GM06990 (cell line): Measurements from ENCODE around the gene AMTN.
A peak's percentile ranks its signal among the peaks of the same experiment; 100 is the strongest.

Experiments
- DNase-seq: peaks from one replicate; pipeline ENCODE4 v3.0.0-alpha.2; 2011; ENCODE audit not compliant: insufficient read length; ENCODE audit errors: extremely low read depth
- H3K27me3 ChIP-seq: replicated peaks from 2 replicates; pipeline ENCODE4 v1.6.0; 2011; ENCODE audit warnings: low read length; ENCODE audit not compliant: control insufficient read depth, insufficient read depth
- H3K36me3 ChIP-seq: 2 replicates; pipeline ENCODE4 v1.5.1; 2011; ENCODE audit warnings: low read length; ENCODE audit not compliant: control insufficient read depth, insufficient read depth
- H3K4me3 ChIP-seq: replicated peaks from 2 replicates; pipeline ENCODE4 v1.5.1; 2011; ENCODE audit warnings: low read depth, mild to moderate bottlenecking, control low read depth, low read length
- CTCF ChIP-seq: IDR thresholded peaks from 2 replicates; pipeline ENCODE4 v1.5.1; 2011; ENCODE audit warnings: low read length, control low read depth, mild to moderate bottlenecking, inconsistent platforms; ENCODE audit not compliant: insufficient read depth, poor library complexity, severe bottlenecking

The AMTN gene

DNA sequence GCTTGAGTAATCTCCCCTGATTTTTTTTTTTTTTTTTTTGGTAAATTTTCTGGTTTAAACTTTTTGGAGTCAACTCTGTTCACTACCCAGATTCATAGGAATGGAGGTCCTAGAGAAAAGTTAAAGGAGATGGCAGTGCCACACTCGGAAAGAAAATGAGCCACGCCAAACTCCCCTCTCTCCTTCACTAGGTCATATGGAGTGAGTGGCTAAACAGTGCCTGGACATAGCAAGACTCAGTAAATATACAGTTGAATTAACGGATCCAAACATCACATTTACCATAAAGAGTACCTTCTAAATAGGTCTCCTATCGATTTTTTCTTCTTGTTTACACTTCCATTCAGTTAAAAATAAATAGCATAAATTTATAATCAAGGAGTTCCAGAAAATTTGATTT, 13.6 kb upstream of the AMTN start:
- Histone ChIP-seq H3K4me3 (no peak overlapping the region), H3K36me3 (no peaks in the 10 kb centered on the region), H3K27me3 (no peaks in the 10 kb centered on the region)
- no peak for TF ChIP-seq CTCF
- no peak for DNase-seq

DNA sequence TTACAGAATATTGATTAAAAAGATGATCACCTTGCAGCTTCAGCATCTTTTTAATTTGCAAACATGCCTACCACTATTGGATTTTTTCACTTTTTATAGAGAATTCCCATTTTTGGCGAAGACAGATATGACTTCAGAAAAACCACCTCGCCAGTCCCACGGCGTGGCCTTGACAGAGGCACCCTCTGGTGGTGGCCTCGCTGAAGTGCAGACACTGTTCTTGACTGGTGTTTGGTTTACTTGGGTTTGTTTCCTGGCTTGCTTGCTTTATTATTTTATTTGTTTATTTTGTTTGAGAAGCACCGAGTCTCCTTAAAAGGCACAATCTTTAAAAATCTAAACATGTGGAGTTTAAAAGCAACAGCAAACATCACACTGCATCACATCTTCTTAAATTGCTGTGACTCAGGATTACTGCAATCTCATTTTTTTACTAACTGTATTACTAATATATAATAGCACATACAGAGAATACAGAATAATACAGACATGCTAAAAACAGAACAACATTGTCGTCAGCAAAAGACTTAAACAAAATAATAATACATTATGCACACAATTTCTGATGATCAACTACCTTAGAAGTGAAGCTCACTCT, 13.1 kb upstream of the AMTN start:
- no peaks in the 10 kb centered on the region for H3K27me3 ChIP-seq
- no peak overlapping the region for H3K4me3 ChIP-seq
- H3K36me3 ChIP-seq = no peaks in the 10 kb centered on the region
- DNase-seq = peak; percentile 13
- TF ChIP-seq CTCF = peak; percentile 99

DNA sequence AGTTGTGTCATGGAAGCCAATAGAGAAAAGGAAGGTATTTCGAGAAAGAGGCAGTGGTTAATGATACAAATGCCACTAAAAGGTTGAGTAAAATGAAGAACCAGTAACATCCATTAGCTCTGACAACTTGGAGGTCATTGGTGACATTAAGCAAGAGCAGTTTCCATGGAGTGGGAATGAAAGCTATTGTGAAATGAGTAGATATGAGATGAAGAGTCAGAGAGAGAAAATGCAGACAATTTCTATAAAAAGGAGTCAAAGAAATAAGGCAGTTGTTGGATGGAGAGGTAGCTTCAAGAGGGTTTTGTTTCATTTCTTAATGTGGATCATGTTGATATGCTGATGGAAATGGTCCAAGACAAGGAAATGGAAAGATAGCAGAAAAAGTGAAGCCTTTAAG, 9.6 kb upstream of the AMTN start:
- no peak for TF ChIP-seq CTCF
- H3K27me3 ChIP-seq = no peaks in the 10 kb centered on the region; the same call in 1 of the 2 replicates
- no peak overlapping the region for H3K4me3 ChIP-seq
- DNase-seq = no peak
- H3K36me3 ChIP-seq = no peaks in the 10 kb centered on the region

DNA sequence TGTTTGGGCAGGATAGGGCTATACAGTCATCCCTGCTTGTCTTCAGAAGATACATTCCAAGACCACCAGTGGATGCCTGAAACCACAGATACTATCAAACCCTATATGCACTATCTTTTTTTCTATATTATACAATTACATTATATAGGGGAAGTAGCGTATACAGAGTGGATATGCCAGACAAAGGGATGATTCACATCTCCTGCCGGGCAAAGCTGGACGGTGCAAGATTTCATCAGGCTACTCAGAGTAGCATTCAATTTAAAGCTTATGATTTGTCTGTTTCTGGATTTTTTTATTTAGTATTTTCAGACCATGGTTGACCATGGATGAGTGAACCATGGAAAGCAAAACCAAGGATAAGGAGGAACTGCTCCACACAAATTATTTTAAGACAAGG, 7.0 kb upstream of the AMTN start:
- Histone ChIP-seq H3K36me3 (no peaks in the 10 kb centered on the region), H3K4me3 (no peak overlapping the region), H3K27me3 (no peaks in the 10 kb centered on the region; the same call in 1 of the 2 replicates)
- TF ChIP-seq CTCF = no peak
- DNase-seq = no peak

DNA sequence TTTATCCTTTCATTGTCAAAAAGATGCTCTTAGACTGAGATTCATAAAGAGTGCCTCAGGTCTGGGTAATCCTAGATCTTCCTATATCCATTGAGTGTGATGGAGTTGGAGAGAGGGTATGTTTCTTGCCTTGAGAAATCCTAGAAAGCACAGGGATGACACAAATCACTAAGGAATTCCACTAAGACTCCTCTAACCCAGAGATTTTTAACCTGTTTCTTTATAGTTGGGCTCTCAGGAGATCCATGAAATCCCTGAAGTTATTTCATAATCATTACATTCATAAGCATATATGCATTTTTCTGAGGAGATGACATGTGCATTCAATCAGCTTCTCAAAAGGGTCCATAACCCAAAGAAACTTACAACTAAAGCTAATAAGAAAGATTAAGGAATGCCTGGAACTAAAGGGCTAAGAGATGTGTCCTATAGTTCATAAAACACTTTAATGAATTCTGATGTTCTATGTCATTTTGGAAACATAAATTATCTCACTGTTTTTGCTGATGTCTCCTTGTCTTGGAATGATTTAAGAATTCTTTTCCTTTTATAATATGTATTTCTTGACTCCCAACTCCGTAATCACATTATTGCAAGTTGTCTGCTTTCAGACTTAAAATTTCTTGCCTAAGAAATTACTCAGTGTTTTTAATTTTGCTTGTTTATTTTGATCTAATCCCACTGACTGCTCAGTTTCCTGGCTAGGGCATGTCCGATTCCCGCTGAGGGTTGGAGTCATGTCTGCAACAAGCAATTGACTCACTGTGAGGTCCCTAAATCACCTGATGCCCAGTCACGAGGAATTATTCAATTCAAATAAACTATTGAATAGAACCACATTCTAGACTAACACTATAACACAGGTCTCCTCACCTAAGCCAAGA, 2.8 kb upstream of the AMTN start:
- H3K4me3 ChIP-seq = no peak overlapping the region
- H3K27me3 ChIP-seq = no peaks in the 10 kb centered on the region; the same call in 1 of the 2 replicates
- TF ChIP-seq CTCF = no peak
- no peak for DNase-seq
- H3K36me3 ChIP-seq = no peaks in the 10 kb centered on the region
